ENCODE data around the gene EYA2. TPM values are rescaled to one million over a fixed set of nuclear protein-coding genes. Genes with fewer than 3 reads are reported as not detected.

Gene EYA2
- total RNA-seq, 1 experiment from 2014 or later, result 0.25 TPM

- intact Hi-C loops (cut with micrococcal nuclease; ENCODE audit: unreplicated experiment), result no loop called here
- H3K27ac Mint-ChIP-seq (ENCODE audit: unreplicated experiment), result no peak overlapping the region
- H3K9me3 ChIP-seq, result no peaks in the 10 kb centered on the region
- no TSS peak for BruUV-seq (replicated peaks)
- H3K27me3 Mint-ChIP-seq (ENCODE audit: insufficient read depth, unreplicated experiment), result peaks cover 18% of the 10 kb centered on the region
- TF ChIP-seq CTCF (IDR thresholded peaks at IDR 0.05; ENCODE audit: insufficient read depth in 1 of 2, low read depth in 1 of 2, low read length in 1 of 2, severe bottlenecking in 1 of 2, unreplicated experiment in 1 of 2), result no peak
- no peaks in the 10 kb centered on the region for H3K36me3 ChIP-seq (ENCODE audit: control insufficient read depth, insufficient read depth, low read length)
- H3K4me3 ChIP-seq (ENCODE audit: low read depth, low read length), result no peak overlapping the region
- ChIA-PET POLR2A (no interaction called here), CTCF (no interaction called here)
- no peaks in the 10 kb centered on the region for H3K9me3 Mint-ChIP-seq (ENCODE audit: unreplicated experiment)
- peaks cover 8% of the 10 kb centered on the region for H3K4me1 ChIP-seq
- H3K27me3 ChIP-seq (replicated peaks; ENCODE audit: control insufficient read depth, insufficient read depth, low read length), result no peaks in the 10 kb centered on the region
- H3K4me3 Mint-ChIP-seq (ENCODE audit: unreplicated experiment), result no peak overlapping the region
- H3K4me1 Mint-ChIP-seq (ENCODE audit: low read depth, unreplicated experiment), result peaks cover 10% of the 10 kb centered on the region
- no peaks in the 10 kb centered on the region for H3K36me3 Mint-ChIP-seq (ENCODE audit: insufficient read depth, unreplicated experiment)
- no peak for DNase-seq
Measured at GRCh38 chr20:46992640-46993035, 98.0 kb downstream of the EYA2 start.

- Mint-ChIP-seq H3K27me3 (ENCODE audit: insufficient read depth, unreplicated experiment) (peaks cover 22% of the 10 kb centered on the region), H3K4me3 (ENCODE audit: unreplicated experiment) (no peak overlapping the region), H3K4me1 (ENCODE audit: low read depth, unreplicated experiment) (peaks cover 15% of the 10 kb centered on the region), H3K27ac (ENCODE audit: unreplicated experiment) (no peak overlapping the region), H3K9me3 (ENCODE audit: unreplicated experiment) (no peaks in the 10 kb centered on the region), H3K36me3 (ENCODE audit: insufficient read depth, unreplicated experiment) (no peaks in the 10 kb centered on the region)
- no TSS peak for BruUV-seq (replicated peaks)
- POLR2A ChIA-PET, result no interaction called here
- DNase-seq, result no peak
- Histone ChIP-seq H3K27me3 (replicated peaks; ENCODE audit: control insufficient read depth, insufficient read depth, low read length) (peaks cover 2% of the 10 kb centered on the region), H3K4me3 (ENCODE audit: low read depth, low read length) (no peak overlapping the region), H3K9me3 (no peaks in the 10 kb centered on the region), H3K36me3 (ENCODE audit: control insufficient read depth, insufficient read depth, low read length) (no peaks in the 10 kb centered on the region), H3K4me1 (peaks cover 8% of the 10 kb centered on the region)
- TF ChIP-seq CTCF (IDR thresholded peaks at IDR 0.05; ENCODE audit: insufficient read depth in 1 of 2, low read depth in 1 of 2, low read length in 1 of 2, severe bottlenecking in 1 of 2, unreplicated experiment in 1 of 2), result no peak
- intact Hi-C loops (cut with micrococcal nuclease; ENCODE audit: unreplicated experiment), result no loop called here
- CTCF ChIA-PET, result no interaction called here
Measured at GRCh38 chr20:46993465-46994095, 98.9 kb downstream of the EYA2 start.

- Histone ChIP-seq H3K4me1 (peaks cover 8% of the 10 kb centered on the region), H3K9me3 (no peaks in the 10 kb centered on the region), H3K4me3 (ENCODE audit: low read depth, low read length) (no peak overlapping the region), H3K36me3 (ENCODE audit: control insufficient read depth, insufficient read depth, low read length) (no peaks in the 10 kb centered on the region), H3K27me3 (replicated peaks; ENCODE audit: control insufficient read depth, insufficient read depth, low read length) (peaks cover 2% of the 10 kb centered on the region)
- no peak overlapping the region for H3K27ac Mint-ChIP-seq (ENCODE audit: unreplicated experiment)
- peaks cover 19% of the 10 kb centered on the region for H3K4me1 Mint-ChIP-seq (ENCODE audit: low read depth, unreplicated experiment)
- no peak overlapping the region for H3K4me3 Mint-ChIP-seq (ENCODE audit: unreplicated experiment)
- H3K36me3 Mint-ChIP-seq (ENCODE audit: insufficient read depth, unreplicated experiment), result no peaks in the 10 kb centered on the region
- H3K27me3 Mint-ChIP-seq (ENCODE audit: insufficient read depth, unreplicated experiment), result peaks cover 25% of the 10 kb centered on the region
- intact Hi-C loops (cut with micrococcal nuclease; ENCODE audit: unreplicated experiment), result no loop called here
- ChIA-PET POLR2A (no interaction called here), CTCF (no interaction called here)
- no TSS peak for BruUV-seq (replicated peaks)
- no peaks in the 10 kb centered on the region for H3K9me3 Mint-ChIP-seq (ENCODE audit: unreplicated experiment)
- no peak for TF ChIP-seq CTCF (IDR thresholded peaks at IDR 0.05; ENCODE audit: insufficient read depth in 1 of 2, low read depth in 1 of 2, low read length in 1 of 2, severe bottlenecking in 1 of 2, unreplicated experiment in 1 of 2)
- no peak for DNase-seq
Measured at GRCh38 chr20:46994341-46994740, 99.7 kb downstream of the EYA2 start.

Data from Caco-2 (cell line).